ENCODE data around the gene TEX264.

TEX264 gene

GRCh38 chr3:51686056-51686455, 15.0 kb downstream of the TEX264 start:
- TF ChIP-seq EP300 (IDR thresholded peaks at IDR 0.05; ENCODE audit: borderline replicate concordance) (no peak), EGR1 (IDR thresholded peaks at IDR 0.05) (no peak), CEBPB (IDR thresholded peaks at IDR 0.05) (no peak), TAF1 (IDR thresholded peaks at IDR 0.05; ENCODE audit: low read depth) (no peak), FOXM1 (IDR thresholded peaks at IDR 0.05; ENCODE audit: borderline replicate concordance, low read depth) (no peak), CREB1 (IDR thresholded peaks at IDR 0.05; ENCODE audit: low read depth) (no peak), NFIC (IDR thresholded peaks at IDR 0.05) (no peak), TCF12 (IDR thresholded peaks at IDR 0.05; ENCODE audit: low read depth) (no peak), USF1 (IDR thresholded peaks at IDR 0.05) (no peak), ZBTB7A (IDR thresholded peaks at IDR 0.05; ENCODE audit: low read depth) (no peak), RAD21 (IDR thresholded peaks at IDR 0.05; ENCODE audit: low read depth) (no peak), YY1 (IDR thresholded peaks at IDR 0.05; ENCODE audit: low read depth) (no peak), REST (IDR thresholded peaks at IDR 0.05; ENCODE audit: low read depth) (no peak), TEAD4 (IDR thresholded peaks at IDR 0.05) (no peak), MAX (IDR thresholded peaks at IDR 0.05) (no peak)

GRCh38 chr3:51686512-51687215, 15.6 kb downstream of the TEX264 start:
- TF ChIP-seq CREB1 (IDR thresholded peaks at IDR 0.05; ENCODE audit: low read depth) (no peak), TCF12 (IDR thresholded peaks at IDR 0.05; ENCODE audit: low read depth) (no peak), CEBPB (IDR thresholded peaks at IDR 0.05) (no peak), REST (IDR thresholded peaks at IDR 0.05; ENCODE audit: low read depth) (no peak), YY1 (IDR thresholded peaks at IDR 0.05; ENCODE audit: low read depth) (no peak), EP300 (IDR thresholded peaks at IDR 0.05; ENCODE audit: borderline replicate concordance) (no peak), TEAD4 (IDR thresholded peaks at IDR 0.05) (no peak), MAX (IDR thresholded peaks at IDR 0.05) (no peak), USF1 (IDR thresholded peaks at IDR 0.05) (no peak), TAF1 (IDR thresholded peaks at IDR 0.05; ENCODE audit: low read depth) (no peak), RAD21 (IDR thresholded peaks at IDR 0.05; ENCODE audit: low read depth) (no peak), FOXM1 (IDR thresholded peaks at IDR 0.05; ENCODE audit: borderline replicate concordance, low read depth) (no peak), EGR1 (IDR thresholded peaks at IDR 0.05) (no peak), ZBTB7A (IDR thresholded peaks at IDR 0.05; ENCODE audit: low read depth) (no peak), NFIC (IDR thresholded peaks at IDR 0.05) (no peak)

- TF ChIP-seq ZBTB7A (IDR thresholded peaks at IDR 0.05; ENCODE audit: low read depth) (no peak), FOXM1 (IDR thresholded peaks at IDR 0.05; ENCODE audit: borderline replicate concordance, low read depth) (no peak), NFIC (IDR thresholded peaks at IDR 0.05) (no peak)
Observed at GRCh38 chr3:51687431-51688205, 16.6 kb downstream of the TEX264 start.

GRCh38 chr3:51688206-51688600, 17.2 kb downstream of the TEX264 start:
- no peak for TF ChIP-seq ZBTB7A (IDR thresholded peaks at IDR 0.05; ENCODE audit: low read depth)
- no peak for TF ChIP-seq TCF12 (IDR thresholded peaks at IDR 0.05; ENCODE audit: low read depth)
- no peak for TF ChIP-seq RAD21 (IDR thresholded peaks at IDR 0.05; ENCODE audit: low read depth)
- no peak for TF ChIP-seq EGR1 (IDR thresholded peaks at IDR 0.05)
- TF ChIP-seq USF1 (IDR thresholded peaks at IDR 0.05), result no peak
- TF ChIP-seq YY1 (IDR thresholded peaks at IDR 0.05; ENCODE audit: low read depth), result no peak
- TF ChIP-seq FOXM1 (IDR thresholded peaks at IDR 0.05; ENCODE audit: borderline replicate concordance, low read depth), result no peak
- TF ChIP-seq REST (IDR thresholded peaks at IDR 0.05; ENCODE audit: low read depth), result no peak
- TF ChIP-seq CEBPB (IDR thresholded peaks at IDR 0.05), result no peak
- no peak for TF ChIP-seq TAF1 (IDR thresholded peaks at IDR 0.05; ENCODE audit: low read depth)
- no peak for TF ChIP-seq TEAD4 (IDR thresholded peaks at IDR 0.05)

Data from Ishikawa (cell line).